ENCODE results near the gene ATP6V1G2. TPM values are rescaled to one million over a fixed set of nuclear protein-coding genes. Genes with fewer than 3 reads are reported as not detected.
A peak's percentile ranks its signal among the peaks of the same experiment; 100 is the strongest.

The ATP6V1G2 gene
- total RNA-seq, 4 donors from 2014 or later: 0.21 to 2.1 TPM; not detected in 2

- peaks cover 0 to 15% (median 0%) of the 10 kb centered on the region in 4 donors for H3K27me3 ChIP-seq
- TF ChIP-seq CTCF (IDR thresholded peaks at IDR 0.05) (no peak), POLR2A (IDR thresholded peaks at IDR 0.05) (no peak)
- peaks cover 16 to 37% (median 18%) of the 10 kb centered on the region in 3 donors for H3K4me1 ChIP-seq
- H3K9me3 ChIP-seq: no peaks in the 10 kb centered on the region
- 53 to 67% methylated on average over 11 of the region's 12 CpGs for WGBS, 2 donors
- H3K27ac ChIP-seq: no peak overlapping the region
- H3K36me3 ChIP-seq: no peaks in the 10 kb centered on the region
- no peak overlapping the region for H3K4me3 ChIP-seq
- DNase-seq: no peak
- intact Hi-C loops (cut with DNase I): no loop called here
These were observed 32.0 kb upstream of the ATP6V1G2 start for GRCh38 chr6:31578184-31579118.

GRCh38 chr6:31577579-31577966 is 31.2 kb upstream of the ATP6V1G2 start:
- Histone ChIP-seq H3K27me3 (peaks cover 0 to 15% (median 0%) of the 10 kb centered on the region in 4 donors), H3K4me1 (peaks cover 15 to 34% (median 16%) of the 10 kb centered on the region in 3 donors), H3K27ac (no peak overlapping the region), H3K9me3 (no peaks in the 10 kb centered on the region), H3K4me3 (peak overlapping the region in 2 of 4 donors; percentile 37 to 38), H3K36me3 (no peaks in the 10 kb centered on the region)
- intact Hi-C loops (cut with DNase I): no loop called here
- 68 to 94% methylated on average over 2 to 3 of the region's 3 CpGs for whole genome bisulfite sequencing, 2 donors
- no peak for DNase-seq
- no peak for TF ChIP-seq CTCF (IDR thresholded peaks at IDR 0.05)
- TF ChIP-seq POLR2A (IDR thresholded peaks at IDR 0.05): no peak

GRCh38 chr6:31576897-31577578 is 30.6 kb upstream of the ATP6V1G2 start:
- H3K27ac ChIP-seq: peak overlapping the region in 2 of 4 donors; percentile 39 to 75
- 65 to 72% methylated on average over 8 to 9 of the region's 19 CpGs for WGBS, 2 donors
- no peak for TF ChIP-seq POLR2A (IDR thresholded peaks at IDR 0.05)
- TF ChIP-seq CTCF (IDR thresholded peaks at IDR 0.05): no peak
- intact Hi-C loops (cut with DNase I): no loop called here
- peaks cover 0 to 12% (median 0%) of the 10 kb centered on the region in 4 donors for H3K27me3 ChIP-seq
- no peak for DNase-seq
- no peaks in the 10 kb centered on the region for H3K36me3 ChIP-seq
- H3K4me1 ChIP-seq: peaks cover 10 to 29% (median 16%) of the 10 kb centered on the region in 3 donors
- no peaks in the 10 kb centered on the region for H3K9me3 ChIP-seq
- H3K4me3 ChIP-seq: peak overlapping the region in 2 of 4 donors; percentile 37 to 57

- peaks cover 4 to 20% (median 10%) of the 10 kb centered on the region in 3 donors for H3K4me1 ChIP-seq
- H3K27me3 ChIP-seq: peaks cover 0 to 11% (median 0%) of the 10 kb centered on the region in 4 donors
- intact Hi-C loops (cut with DNase I): no loop called here
- 58 to 72% methylated on average over 8 of the region's 8 CpGs for WGBS, 2 donors
- H3K27ac ChIP-seq: peak overlapping the region; percentile 1 to 75 (median 59)
- no peak for DNase-seq
- no peaks in the 10 kb centered on the region for H3K9me3 ChIP-seq
- TF ChIP-seq POLR2A (IDR thresholded peaks at IDR 0.05) (no peak), CTCF (IDR thresholded peaks at IDR 0.05) (no peak)
- no peaks in the 10 kb centered on the region for H3K36me3 ChIP-seq
- H3K4me3 ChIP-seq: peak overlapping the region; percentile 10 to 57 (median 31)
These were observed 29.7 kb upstream of the ATP6V1G2 start for GRCh38 chr6:31575952-31576685.
